GM12878 (cell line): ENCODE results near the gene SLIT1. TPM values are rescaled to one million over a fixed set of nuclear protein-coding genes. Genes with fewer than 3 reads are reported as not detected.
A peak's percentile ranks its signal among the peaks of the same experiment; 100 is the strongest.

Experiments used
- ATF7 ChIP-seq: fragments of 450-650 bp; IDR thresholded peaks from 2 replicates; pipeline ENCODE4 v1.6.1; 2016; ENCODE audit warnings: low read depth, mild to moderate bottlenecking
- CHD4 ChIP-seq: fragments of 200-600 bp; sonication (generic); IDR thresholded peaks from 2 replicates; pipeline ENCODE4 v1.6.1; 2016; ENCODE audit warnings: mild to moderate bottlenecking
- CREB1 ChIP-seq: IDR thresholded peaks from 2 replicates; pipeline ENCODE4 v1.6.1; 2012; ENCODE audit warnings: low read depth, mild to moderate bottlenecking, inconsistent platforms
- EGR1 ChIP-seq, 2 experiments: IDR thresholded peaks; 1 replicate in 1 of 2; 2 replicates in 1 of 2; pipeline ENCODE4 v1.6.1; 2011 to 2012; ENCODE audit warnings: low read depth in 2 of 2, low read length in 2 of 2, borderline replicate concordance in 1 of 2, mild to moderate bottlenecking in 1 of 2, moderate library complexity in 1 of 2
- ESRRA ChIP-seq: IDR thresholded peaks from 2 replicates; pipeline ENCODE4 v1.6.1; 2012; ENCODE audit warnings: mild to moderate bottlenecking, low read length, improper control_type of control experiment
- HDAC6 ChIP-seq: fragments of 200-600 bp; sonication (generic); IDR thresholded peaks from one replicate; pipeline ENCODE4 v1.8.0; 2017; ENCODE audit warnings: antibody characterized with exemption; ENCODE audit not compliant: unreplicated experiment
- HSF1 ChIP-seq: fragments of 150-350 bp; IDR thresholded peaks from 2 replicates; pipeline ENCODE4 v1.6.1; 2014; ENCODE audit warnings: mild to moderate bottlenecking, low read depth, low read length
- KAT2A ChIP-seq: conservative IDR thresholded peaks from 2 replicates; pipeline ENCODE4 v1.6.1; 2011; ENCODE audit warnings: low read depth, low read length; ENCODE audit not compliant: control insufficient read depth
- KDM1A ChIP-seq: fragments of 200-600 bp; sonication (generic); IDR thresholded peaks from 2 replicates; pipeline ENCODE4 v1.6.1; 2016; ENCODE audit warnings: borderline replicate concordance
- MAX ChIP-seq: IDR thresholded peaks from 2 replicates; pipeline ENCODE4 v1.6.1; 2012; ENCODE audit warnings: low read depth, low read length, improper control_type of control experiment
- MLLT1 ChIP-seq: fragments of 450-650 bp; IDR thresholded peaks from 2 replicates; pipeline ENCODE4 v1.6.1; 2016; ENCODE audit warnings: mild to moderate bottlenecking
- MXI1 ChIP-seq: fragments of 150-350 bp; IDR thresholded peaks from 2 replicates; pipeline ENCODE4 v1.6.1; 2011; ENCODE audit warnings: low read depth, mild to moderate bottlenecking, inconsistent platforms, low read length, improper control_type of control experiment
- MYC ChIP-seq: IDR thresholded peaks from 2 replicates; pipeline ENCODE4 v1.6.1; 2011; ENCODE audit warnings: mild to moderate bottlenecking, low read length, moderate library complexity, inconsistent platforms; ENCODE audit not compliant: insufficient read depth, insufficient replicate concordance, insufficient read length, severe bottlenecking
- PAX8 ChIP-seq: fragments of 450-650 bp; IDR thresholded peaks from 2 replicates; pipeline ENCODE4 v1.6.1; 2017; ENCODE audit warnings: mild to moderate bottlenecking, moderate library complexity
- POLR2AphosphoS2 ChIP-seq: IDR thresholded peaks from 2 replicates; pipeline ENCODE4 v1.6.1; 2011; ENCODE audit warnings: low read depth, mild to moderate bottlenecking, low read length, improper control_type of control experiment, moderate library complexity
- RFX5 ChIP-seq: IDR thresholded peaks from 2 replicates; pipeline ENCODE4 v1.6.1; 2011; ENCODE audit warnings: low read depth, low read length, improper control_type of control experiment
- USF1 ChIP-seq: IDR thresholded peaks from 2 replicates; pipeline ENCODE4 v1.6.1; 2011; ENCODE audit warnings: borderline replicate concordance, low read depth, mild to moderate bottlenecking, moderate library complexity, mixed read lengths, low read length; ENCODE audit not compliant: insufficient read depth; ENCODE audit errors: extremely low read length
- USF2 ChIP-seq: IDR thresholded peaks from 2 replicates; pipeline ENCODE4 v1.6.1; 2011; ENCODE audit warnings: low read depth, low read length, improper control_type of control experiment, borderline replicate concordance
- ZBTB4 ChIP-seq: fragments of 450-650 bp; formaldehyde crosslinking; IDR thresholded peaks from 2 replicates; pipeline ENCODE4 v1.4.0; 2022; ENCODE audit warnings: mild to moderate bottlenecking, moderate library complexity
- ZNF24 ChIP-seq: fragments of 450-650 bp; IDR thresholded peaks from 2 replicates; pipeline ENCODE4 v1.6.1; 2017; ENCODE audit warnings: antibody characterized with exemption, mild to moderate bottlenecking
- ZNF384 ChIP-seq: IDR thresholded peaks from 2 replicates; pipeline ENCODE4 v1.6.1; 2012; ENCODE audit warnings: low read depth, mild to moderate bottlenecking, low read length, improper control_type of control experiment, borderline replicate concordance
- ZNF622 ChIP-seq: fragments of 450-650 bp; IDR thresholded peaks from 2 replicates; pipeline ENCODE4 v1.6.1; 2017; ENCODE audit warnings: mild to moderate bottlenecking, inconsistent platforms
- ZSCAN29 ChIP-seq: fragments of 450-650 bp; IDR thresholded peaks from 2 replicates; pipeline ENCODE4 v1.6.1; 2017; ENCODE audit warnings: mild to moderate bottlenecking, moderate library complexity
- polyA plus RNA-seq, 11 experiments: library from polyadenylated mRNA; depleted of rRNA in 4 of 11; unstranded in 6 of 11; stranded (reverse) in 5 of 11; fragments of >200 nt; fragmentation: Nextera tagmentation in 4 of 11; fragmentation: Illumina TruSeq in 1 of 11; extraction: Ambion mirVana in 4 of 11; extraction: Trizol in 1 of 11; gene quantifications; 1 replicate in 1 of 11; 2 replicates in 10 of 11; pipeline versions ENCODE4 v1.2.1 to v1.2.3, GENCODE V29; 2011 to 2016; ENCODE audit warnings: inconsistent platforms in 2 of 11, missing spikeins in 2 of 11, low read depth in 1 of 11
- total RNA-seq, 4 experiments: library from RNA; depleted of rRNA in 3 of 4; stranded (reverse); fragments of >200 nt in 3 of 4; fragmentation: Illumina TruSeq in 1 of 4; extraction: Trizol in 1 of 4; gene quantifications; 2 replicates each; pipeline versions ENCODE4 v1.2.1 to v1.2.3, GENCODE V29; 2013 to 2021

Gene SLIT1
- total and polyA plus RNA-seq, 10 of the 15 experiments (the other 5 are each of a cell fraction or from before 2014, with no cell fraction given), result 0.04 to 0.19 (median 0.06) TPM; not detected in 4

- TF ChIP-seq KAT2A (no peak), EGR1 (IDR thresholded peaks at IDR 0.05; ENCODE audit: borderline replicate concordance in 1 of 2, low read depth in 2 of 2, low read length in 2 of 2) (no peak), MYC (no peak), ZSCAN29 (no peak), MLLT1 (0 out of 2 replicates have a peak, but pooled peaks have one; percentile 16), USF1 (no peak), HDAC6 (no peak), ZBTB4 (CRISPR knock-in tag) (no peak), MXI1 (no peak), ZNF622 (no peak), ATF7 (no peak), PAX8 (no peak), MAX (no peak), KDM1A (no peak), ZNF24 (no peak), USF2 (no peak), CREB1 (0 out of 2 replicates have a peak, but pooled peaks have one; percentile 44), RFX5 (no peak), CHD4 (no peak), ESRRA (no peak), ZNF384 (no peak), POLR2AphosphoS2 (no peak), HSF1 (no peak)
Measured at GRCh38 chr10:97157578-97158095, 28.1 kb downstream of the SLIT1 start (continued).
